Uterus (tissue), 2 donors: ENCODE measurements around the gene TNFSF9.

Experiments used
- CTCF ChIP-seq, 4 experiments: fragments of 200-600 bp in 2 of 4; fragments of 450-650 bp in 2 of 4; sonication (generic) in 2 of 4; IDR thresholded peaks; one replicate each; pipeline ENCODE4 v1.5.1; 2016 to 2019; ENCODE audit warnings: antibody characterized with exemption in 4 of 4, mild to moderate bottlenecking in 2 of 4, moderate library complexity in 1 of 4
- POLR2A ChIP-seq, 2 donors: fragments of 450-650 bp; IDR thresholded peaks; one replicate each; pipeline ENCODE4 v1.6.1; 2016; ENCODE audit warnings: antibody characterized with exemption in 2 of 2, mild to moderate bottlenecking in 1 of 2, moderate library complexity in 1 of 2

GRCh38 chr19:6516018-6516658 is 14.7 kb upstream of the TNFSF9 start:
- TF ChIP-seq CTCF (IDR thresholded peaks at IDR 0.05) (no peak), POLR2A (IDR thresholded peaks at IDR 0.05) (no peak)
